ENCODE measurements around the gene SYNRG.
"Not testable (repeated sequence)": the region's sequence is repeated elsewhere in the genome, so short reads cannot be mapped to it uniquely, and the experiment has no call there.

The SYNRG gene

GRCh38 chr17:37609170-37610040, at the start of gene SYNRG:
Gene SYNRG (minus strand): TSS chr17:37609418. CDS start chr17:37609355, 63 bp downstream.
- peak; percentile 91 for DNase-seq (ENCODE audit: low read depth)

GRCh38 chr17:37657202-37657601, 48.0 kb upstream of the SYNRG start:
- no peak for DNase-seq (ENCODE audit: low read depth)

- DNase-seq (ENCODE audit: low read depth): no peak
Observed at GRCh38 chr17:37651849-37652248, 42.6 kb upstream of the SYNRG start.

GRCh38 chr17:37650419-37651003, 41.3 kb upstream of the SYNRG start:
- no peak for DNase-seq (ENCODE audit: low read depth)

- no peak for DNase-seq (ENCODE audit: low read depth)
Observed at GRCh38 chr17:37648555-37648954, 39.3 kb upstream of the SYNRG start.

- no peak for DNase-seq (ENCODE audit: low read depth)
Observed at GRCh38 chr17:37647856-37648255, 38.6 kb upstream of the SYNRG start.

- no peak for DNase-seq (ENCODE audit: low read depth)
Observed at GRCh38 chr17:37643869-37644268, 34.7 kb upstream of the SYNRG start.

GRCh38 chr17:37643118-37643766, 34.0 kb upstream of the SYNRG start, which contains the start of gene DDX52:
Gene DDX52 (minus strand): TSS chr17:37643446. CDS start chr17:37643420, 26 bp downstream.
- DNase-seq (ENCODE audit: low read depth): peak; percentile 80

- DNase-seq (ENCODE audit: low read depth): no peak
Observed at GRCh38 chr17:37642681-37643080, 33.5 kb upstream of the SYNRG start.

- no peak for DNase-seq (ENCODE audit: low read depth)
Observed at GRCh38 chr17:37640015-37640414, 30.8 kb upstream of the SYNRG start.

- no peak for DNase-seq (ENCODE audit: low read depth)
Observed at GRCh38 chr17:37637956-37638355, 28.7 kb upstream of the SYNRG start.

GRCh38 chr17:37616430-37616829, 7.2 kb upstream of the SYNRG start:
- not testable (repeated sequence) for DNase-seq (ENCODE audit: low read depth)

GRCh38 chr17:37614823-37615222, 5.6 kb upstream of the SYNRG start:
- no peak for DNase-seq (ENCODE audit: low read depth)

- DNase-seq (ENCODE audit: low read depth): no peak
Observed at GRCh38 chr17:37614391-37614790, 5.2 kb upstream of the SYNRG start.

- no peak for DNase-seq (ENCODE audit: low read depth)
Observed at GRCh38 chr17:37610971-37611370, 1.8 kb upstream of the SYNRG start.

- DNase-seq (ENCODE audit: low read depth): not testable (repeated sequence)
Observed at GRCh38 chr17:37610041-37610420, 813 bp upstream of the SYNRG start.

GRCh38 chr17:37608351-37609169, 658 bp downstream of the SYNRG start:
- DNase-seq (ENCODE audit: low read depth): peak; percentile 2

GRCh38 chr17:37607637-37608331, 1.4 kb downstream of the SYNRG start:
- peak; percentile 5 for DNase-seq (ENCODE audit: low read depth)

- no peak for DNase-seq (ENCODE audit: low read depth)
Observed at GRCh38 chr17:37605813-37606505, 3.3 kb downstream of the SYNRG start.

GRCh38 chr17:37605081-37605480, 4.1 kb downstream of the SYNRG start:
- DNase-seq (ENCODE audit: low read depth): no peak

GRCh38 chr17:37604556-37604955, 4.7 kb downstream of the SYNRG start:
- DNase-seq (ENCODE audit: low read depth): no peak

All from activated T-cell treated with anti-CD3 and anti-CD28 coated beads for 1 hour (primary cell).